Activated CD4-positive, alpha-beta T cell treated with anti-CD3 and anti-CD28 coated beads, Interleukin-2, amount 50 U/mL, for 48 hours (primary cell): Measurements from ENCODE around the gene P2RX5.

Experiments used
- DNase-seq, 2 experiments: peaks; one replicate each; pipeline ENCODE4 v3.0.0-alpha.2; 2020

P2RX5 gene

GRCh38 chr17:3656755-3657587 is 39.0 kb downstream of the P2RX5 start:
- no peak for DNase-seq

DNA sequence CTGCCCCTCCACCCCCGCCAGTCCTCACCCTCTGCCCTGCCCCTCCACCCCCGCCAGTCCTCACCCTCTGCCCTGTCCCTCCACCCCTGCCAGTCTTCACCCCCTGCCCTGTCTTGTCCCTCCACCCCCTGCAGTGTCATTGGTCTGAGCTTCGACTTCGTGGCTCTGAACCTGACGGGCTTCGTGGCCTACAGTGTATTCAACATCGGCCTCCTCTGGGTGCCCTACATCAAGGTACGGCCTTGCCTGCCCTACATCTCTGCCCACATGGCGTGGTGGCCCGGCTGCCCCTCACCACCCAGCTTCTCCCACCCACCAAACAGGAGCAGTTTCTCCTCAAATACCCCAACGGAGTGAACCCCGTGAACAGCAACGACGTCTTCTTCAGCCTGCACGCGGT is 39.6 kb downstream of the P2RX5 start:
- DNase-seq = no peak

- DNase-seq = no peak
Measured at GRCh38 chr17:3655766-3656165, 40.2 kb downstream of the P2RX5 start.

DNA sequence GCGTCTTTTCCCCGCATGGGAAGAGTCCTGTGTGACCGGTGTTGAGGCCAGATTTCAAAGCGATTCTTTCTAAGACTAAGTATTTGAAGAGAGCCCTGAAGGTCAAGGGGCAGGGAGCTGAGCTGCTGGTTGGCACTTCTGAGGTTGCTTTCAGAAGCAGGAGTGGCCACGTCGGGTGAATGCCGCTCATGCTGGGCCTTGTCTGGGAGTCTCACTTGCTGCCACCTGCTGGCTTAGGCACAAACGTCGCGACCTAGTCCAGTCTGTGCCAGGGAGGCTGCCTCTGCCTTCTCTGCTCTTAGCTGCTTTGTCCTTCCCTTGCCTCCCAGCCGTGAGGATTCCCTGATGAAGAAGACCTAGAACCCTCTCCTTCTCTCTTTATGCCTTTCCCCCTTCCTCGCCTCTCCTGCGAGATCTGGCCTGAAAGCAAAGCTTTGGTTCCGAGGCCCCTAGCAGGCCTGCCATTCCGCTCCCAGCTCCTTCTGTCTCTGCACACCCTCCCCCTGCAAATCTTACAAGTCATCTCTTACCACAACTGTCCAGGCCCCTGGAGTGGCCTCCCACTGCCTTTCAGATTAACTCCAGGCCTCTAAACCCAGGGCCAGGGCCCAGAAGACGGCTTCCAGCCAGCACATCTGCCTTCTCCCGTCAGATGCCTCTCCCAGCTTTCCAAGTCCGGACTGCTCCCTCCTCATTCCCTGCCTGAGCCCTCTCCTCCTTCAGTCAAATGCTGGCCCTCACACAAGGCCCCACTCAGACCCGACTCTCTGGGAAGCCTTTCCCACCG is 48.0 kb downstream of the P2RX5 start:
- DNase-seq = peak; percentile 57 to 65

DNA sequence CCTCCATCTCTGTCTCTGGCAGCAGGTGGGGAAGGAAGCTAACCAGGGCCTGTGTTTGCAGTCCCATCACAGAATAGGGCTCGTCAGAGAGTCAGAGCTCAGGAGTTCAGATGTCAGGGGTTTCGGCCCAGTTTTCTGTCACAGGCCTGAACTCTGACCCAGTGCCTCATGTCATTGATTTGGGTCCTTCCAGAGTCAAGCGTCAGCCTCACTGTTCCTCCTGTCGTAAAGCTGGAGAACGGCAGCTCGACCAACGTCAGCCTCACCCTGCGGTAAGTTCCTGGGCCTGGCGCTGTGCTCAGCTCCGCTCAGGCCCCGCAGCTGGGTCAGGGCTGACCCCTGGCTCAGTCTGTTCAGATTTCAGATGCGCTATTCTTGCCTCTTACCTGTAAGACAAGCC is 48.7 kb downstream of the P2RX5 start:
- no peak for DNase-seq

GRCh38 chr17:3645310-3645709 is 50.6 kb downstream of the P2RX5 start:
- no peak for DNase-seq

DNA sequence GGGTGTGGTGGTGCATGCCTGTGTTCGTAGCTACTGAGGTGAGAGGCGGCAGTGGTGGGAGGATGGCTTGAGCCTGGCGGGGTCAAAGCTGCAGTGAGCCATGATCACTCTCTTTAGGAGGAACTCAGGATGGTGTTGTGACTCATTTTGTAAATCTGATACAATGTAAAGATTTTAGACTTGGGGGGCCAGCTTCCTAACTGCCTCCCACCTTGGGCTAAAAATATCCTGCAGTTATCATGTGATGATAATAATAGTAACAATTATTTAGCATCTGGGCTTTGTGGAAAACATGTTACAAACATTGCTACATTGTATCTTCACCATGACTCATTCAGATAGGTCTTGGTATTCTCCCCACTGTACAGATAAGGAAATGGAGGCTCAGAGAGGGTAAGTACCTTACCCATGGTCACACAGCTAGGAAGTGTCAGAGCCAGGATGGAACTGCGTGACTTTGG is 52.0 kb downstream of the P2RX5 start:
- DNase-seq = peak; percentile 32 to 49

DNA sequence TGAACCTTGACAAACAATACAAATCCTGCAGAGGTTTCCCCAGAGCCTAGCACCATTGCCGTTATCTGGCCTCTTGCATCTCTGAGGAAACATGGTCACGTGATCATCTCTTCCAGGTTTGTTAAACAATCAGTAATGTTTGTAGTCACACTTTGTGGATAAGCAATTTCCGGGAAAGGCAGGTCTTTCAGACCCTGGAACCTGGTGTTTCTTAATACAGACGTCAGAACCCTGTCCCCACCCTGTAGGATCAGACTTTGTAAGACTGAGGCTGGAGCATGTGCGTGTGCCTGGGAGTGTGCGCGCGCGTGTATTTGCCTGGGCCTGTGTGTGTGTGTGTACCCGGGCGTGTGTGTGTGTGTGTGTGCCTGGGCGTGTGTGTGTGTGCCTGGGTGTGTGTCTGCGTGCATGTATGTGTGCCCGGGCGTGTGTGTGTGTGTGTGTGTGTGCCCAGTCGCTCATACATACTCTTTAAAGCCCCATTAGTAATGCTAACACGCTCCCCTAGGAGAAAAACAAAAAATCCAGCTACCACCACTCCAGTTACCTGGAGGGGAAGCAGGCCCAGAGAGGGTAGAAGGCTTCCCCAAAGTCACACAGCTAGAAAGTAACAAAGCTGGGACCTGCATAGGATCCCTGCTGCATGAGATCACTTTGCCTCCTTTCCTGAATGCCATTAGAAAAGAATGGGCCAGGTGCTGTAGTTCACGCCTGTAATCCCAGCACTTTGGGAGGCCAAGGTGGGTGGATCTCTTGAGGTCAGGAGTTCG is 54.1 kb downstream of the P2RX5 start:
- DNase-seq = no peak

DNA sequence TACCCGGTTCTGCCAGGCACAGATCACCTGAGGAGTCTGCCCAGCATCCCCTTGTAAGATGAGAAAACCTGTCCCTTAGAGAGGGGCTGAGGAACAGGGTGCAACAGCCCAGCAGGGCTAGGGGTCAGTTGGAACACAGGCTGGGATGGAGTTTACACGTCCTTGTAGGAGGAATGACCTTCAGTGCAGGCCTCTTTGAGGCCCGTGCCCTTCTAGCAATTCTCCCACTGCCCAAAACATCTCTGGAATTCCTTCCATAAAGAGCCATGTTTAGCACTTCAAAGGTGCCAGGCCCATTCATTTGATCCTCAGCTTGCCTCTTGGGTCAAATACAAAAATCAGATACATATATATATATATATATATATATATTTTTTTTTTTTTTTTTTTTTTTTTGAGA is 54.9 kb downstream of the P2RX5 start:
- no peak for DNase-seq

DNA sequence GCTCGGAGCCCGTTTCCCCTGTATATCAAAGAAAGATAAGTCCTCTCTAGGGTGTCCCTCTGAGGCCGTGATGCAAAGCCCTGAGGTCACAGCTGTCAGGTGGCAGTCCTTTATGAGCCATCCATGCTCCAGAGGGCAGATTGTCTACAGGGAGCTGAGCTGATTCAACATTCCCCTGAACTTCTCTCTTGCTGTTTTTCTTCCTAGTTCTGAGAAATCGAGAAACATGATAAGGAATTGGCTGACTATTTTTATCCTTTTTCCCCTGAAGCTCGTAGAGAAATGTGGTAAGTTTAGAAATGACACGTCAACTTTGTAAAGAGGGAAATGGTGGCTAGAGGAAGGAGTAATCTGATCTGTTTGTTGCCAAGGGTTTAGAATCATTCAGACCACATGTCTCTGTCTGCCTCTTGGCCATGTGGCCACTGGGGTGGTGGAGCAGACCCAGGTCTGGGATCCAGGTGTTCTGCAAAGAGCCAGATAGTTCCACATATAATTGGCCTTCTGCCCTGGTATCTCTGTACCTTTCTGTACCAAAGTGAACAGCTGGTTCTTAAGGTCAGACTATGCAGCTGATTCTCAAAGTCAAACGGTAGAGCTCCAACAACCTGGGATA is 55.9 kb downstream of the P2RX5 start:
- DNase-seq = peak; percentile 54 to 65

DNA sequence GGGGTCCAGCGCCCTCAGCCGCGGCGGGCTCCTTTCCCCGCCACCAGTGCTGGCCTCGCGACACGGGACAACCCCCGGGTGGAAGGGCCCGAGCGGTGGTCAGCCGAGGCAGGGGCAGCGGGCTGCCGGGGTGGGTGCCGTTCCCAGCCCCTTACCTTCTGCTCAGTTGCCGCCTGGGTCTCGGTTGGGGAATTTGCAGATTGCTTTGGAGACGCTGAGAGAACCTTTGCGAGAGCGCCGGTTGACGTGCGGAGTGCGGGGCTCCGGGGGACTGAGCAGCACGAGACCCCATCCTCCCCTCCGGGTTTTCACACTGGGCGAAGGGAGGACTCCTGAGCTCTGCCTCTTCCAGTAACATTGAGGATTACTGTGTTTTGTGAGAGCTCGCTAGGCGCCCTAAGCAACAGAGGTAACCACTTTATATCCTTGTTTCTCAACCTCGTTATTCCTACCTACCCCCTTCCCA is 59.0 kb downstream of the P2RX5 start:
- no peak for DNase-seq

DNA sequence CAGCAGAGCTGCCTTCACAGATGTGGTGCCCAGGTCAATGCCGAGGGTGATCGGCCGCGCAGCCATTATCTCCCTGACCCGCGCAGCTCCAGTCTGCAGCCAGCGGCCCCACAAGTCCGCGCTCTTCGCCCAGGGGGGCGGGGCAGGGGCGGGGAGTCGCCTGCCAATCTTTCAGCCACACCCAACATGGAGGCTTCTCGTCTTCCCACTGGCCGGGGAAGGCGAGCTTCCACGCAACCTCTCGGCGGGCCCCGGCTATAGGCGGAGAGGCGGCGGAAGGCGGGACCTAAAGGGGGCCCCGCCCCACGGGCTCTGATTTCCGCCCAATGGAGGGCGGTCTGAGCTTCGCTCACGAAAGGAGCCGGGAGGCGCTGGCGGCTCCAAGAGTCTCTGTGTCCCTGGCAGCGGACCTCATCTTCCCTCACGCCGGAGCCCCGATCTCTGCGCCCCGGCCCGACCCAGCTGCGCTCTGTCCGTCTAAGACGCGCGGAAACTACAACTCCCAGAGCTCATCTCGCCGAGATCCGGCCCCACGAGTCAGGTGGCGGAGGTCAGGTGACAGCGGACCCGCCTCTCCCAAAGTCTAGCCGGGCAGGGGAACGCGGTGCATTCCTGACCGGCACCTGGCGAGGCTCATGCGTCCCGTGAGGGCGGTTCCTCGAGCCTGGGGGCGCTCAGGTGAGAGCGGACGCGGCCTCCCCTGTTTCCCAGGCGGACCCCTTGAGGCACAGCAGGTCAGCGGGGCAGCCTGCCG is 59.6 kb downstream of the P2RX5 start, which contains the start of the genes CTNS and SHPK:
CTNS (plus strand) TSS at position 607 of the 754 bp plus-strand sequence. CDS start 3,447 bp downstream, outside the sequence.
SHPK (minus strand) TSS at position 97 of the 754 bp plus-strand sequence; CDS start at position 66, 31 bp downstream.
- peak; percentile 94 to 96 for DNase-seq

DNA sequence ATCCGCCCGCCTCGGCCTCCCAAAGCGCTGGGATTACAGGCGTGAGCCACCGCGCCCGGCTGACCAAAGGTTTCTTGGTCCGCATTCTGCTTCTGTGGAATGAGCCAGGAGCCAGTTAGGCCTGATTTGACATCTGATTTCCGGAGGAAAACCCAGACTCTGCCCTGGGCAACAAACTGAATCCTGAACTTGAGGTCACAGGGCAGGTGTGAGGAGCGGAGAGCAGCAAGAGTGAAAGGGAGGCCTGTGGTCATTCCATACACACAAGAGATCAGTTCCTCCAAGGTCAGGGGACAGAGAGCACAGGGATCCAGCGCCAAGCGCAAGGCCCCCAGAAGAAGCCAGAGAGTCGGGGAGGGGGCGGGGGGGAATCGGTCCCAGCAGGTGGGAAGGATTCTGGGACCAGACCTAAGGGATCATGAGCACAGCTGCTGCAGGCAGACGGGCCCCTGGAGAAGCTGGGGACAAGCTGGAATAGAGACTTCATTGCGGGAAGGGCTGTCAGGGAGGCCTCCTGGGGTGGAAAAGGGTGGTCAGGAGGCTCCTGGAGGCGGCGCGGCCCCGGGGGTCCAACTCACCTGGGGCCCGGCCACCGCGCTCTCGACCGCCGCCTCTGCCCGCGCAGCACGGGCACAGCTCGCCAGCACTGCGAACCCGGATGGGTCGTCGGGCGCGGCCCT is 60.3 kb downstream of the P2RX5 start:
- no peak for DNase-seq

- DNase-seq = no peak
Measured at GRCh38 chr17:3632287-3632686, 63.7 kb downstream of the P2RX5 start.

GRCh38 chr17:3630781-3631180 is 65.2 kb downstream of the P2RX5 start:
- no peak for DNase-seq

- DNase-seq = no peak
Measured at GRCh38 chr17:3627769-3628167, 68.2 kb downstream of the P2RX5 start.

GRCh38 chr17:3626831-3627768 is 68.9 kb downstream of the P2RX5 start:
- DNase-seq = no peak
